ENCODE data around the gene GZMM. TPM values are rescaled to one million over a fixed set of nuclear protein-coding genes. Genes with fewer than 3 reads are reported as not detected.

Gene GZMM
- total and polyA plus RNA-seq, 2 of the 13 experiments (the other 11 are each of a cell fraction or from before 2014, with no cell fraction given): 0.07 TPM; not detected in 1

GRCh38 chr19:531009-531752 lies 12.7 kb upstream of the GZMM start (continued):
- TF ChIP-seq, protein P1, sequence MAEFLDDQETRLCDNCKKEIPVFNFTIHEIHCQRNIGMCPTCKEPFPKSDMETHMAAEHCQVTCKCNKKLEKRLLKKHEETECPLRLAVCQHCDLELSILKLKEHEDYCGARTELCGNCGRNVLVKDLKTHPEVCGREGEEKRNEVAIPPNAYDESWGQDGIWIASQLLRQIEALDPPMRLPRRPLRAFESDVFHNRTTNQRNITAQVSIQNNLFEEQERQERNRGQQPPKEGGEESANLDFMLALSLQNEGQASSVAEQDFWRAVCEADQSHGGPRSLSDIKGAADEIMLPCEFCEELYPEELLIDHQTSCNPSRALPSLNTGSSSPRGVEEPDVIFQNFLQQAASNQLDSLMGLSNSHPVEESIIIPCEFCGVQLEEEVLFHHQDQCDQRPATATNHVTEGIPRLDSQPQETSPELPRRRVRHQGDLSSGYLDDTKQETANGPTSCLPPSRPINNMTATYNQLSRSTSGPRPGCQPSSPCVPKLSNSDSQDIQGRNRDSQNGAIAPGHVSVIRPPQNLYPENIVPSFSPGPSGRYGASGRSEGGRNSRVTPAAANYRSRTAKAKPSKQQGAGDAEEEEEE (CRISPR knock-in tag; IDR thresholded peaks at IDR 0.05; ENCODE audit: borderline replicate concordance): no peak
- TF ChIP-seq, protein P2, sequence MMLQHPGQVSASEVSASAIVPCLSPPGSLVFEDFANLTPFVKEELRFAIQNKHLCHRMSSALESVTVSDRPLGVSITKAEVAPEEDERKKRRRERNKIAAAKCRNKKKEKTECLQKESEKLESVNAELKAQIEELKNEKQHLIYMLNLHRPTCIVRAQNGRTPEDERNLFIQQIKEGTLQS (CRISPR knock-in tag; IDR thresholded peaks at IDR 0.05): no peak
- TF ChIP-seq ZKSCAN5 (CRISPR knock-in tag; IDR thresholded peaks at IDR 0.05): no peak
- no peak for TF ChIP-seq MED1 (CRISPR knock-in tag; IDR thresholded peaks at IDR 0.05)
- 0 out of 2 replicates have a peak, but pooled peaks have one; percentile 20 for TF ChIP-seq ETS1 (CRISPR knock-in tag; IDR thresholded peaks at IDR 0.05)
- TF ChIP-seq BCL6 (CRISPR knock-in tag; IDR thresholded peaks at IDR 0.05): peak; percentile 32; the same call in 1 of the 2 replicates
- TF ChIP-seq ZNF777 (CRISPR knock-in tag; IDR thresholded peaks at IDR 0.05): peak; percentile 83
- no peak for TF ChIP-seq GLMP (CRISPR knock-in tag; IDR thresholded peaks at IDR 0.05; ENCODE audit: borderline replicate concordance)
- peak; percentile 27; the same call in 1 of the 2 replicates for TF ChIP-seq ZFP36L1 (CRISPR knock-in tag; IDR thresholded peaks at IDR 0.05)
- peak; percentile 53 for TF ChIP-seq ZNF746 (CRISPR knock-in tag; IDR thresholded peaks at IDR 0.05)
- TF ChIP-seq ATF7 (IDR thresholded peaks at IDR 0.05): no peak
- peak; percentile 16; the same call in 1 of the 2 replicates for TF ChIP-seq ATF7 (CRISPR knock-in tag; IDR thresholded peaks at IDR 0.05)
- peak; percentile 49; the same call in 1 of the 2 replicates for TF ChIP-seq TARDBP (CRISPR knock-in tag; IDR thresholded peaks at IDR 0.05)
- TF ChIP-seq ZBTB7B (CRISPR knock-in tag; IDR thresholded peaks at IDR 0.05): peak; percentile 84
- TF ChIP-seq ZNF331 (CRISPR knock-in tag; IDR thresholded peaks at IDR 0.05): peak; percentile 32
- TF ChIP-seq POLR2AphosphoS2 (IDR thresholded peaks at IDR 0.05; ENCODE audit: low read depth, low read length): no peak
- TF ChIP-seq PAWR (CRISPR knock-in tag; IDR thresholded peaks at IDR 0.05; ENCODE audit: borderline replicate concordance): no peak
- TF ChIP-seq DMAP1 (CRISPR knock-in tag; IDR thresholded peaks at IDR 0.05): peak; percentile 81; the same call in 1 of the 2 replicates
- TF ChIP-seq MEF2D (CRISPR knock-in tag; IDR thresholded peaks at IDR 0.05): peak; percentile 66; the same call in 1 of the 2 replicates
- TF ChIP-seq, protein P3, sequence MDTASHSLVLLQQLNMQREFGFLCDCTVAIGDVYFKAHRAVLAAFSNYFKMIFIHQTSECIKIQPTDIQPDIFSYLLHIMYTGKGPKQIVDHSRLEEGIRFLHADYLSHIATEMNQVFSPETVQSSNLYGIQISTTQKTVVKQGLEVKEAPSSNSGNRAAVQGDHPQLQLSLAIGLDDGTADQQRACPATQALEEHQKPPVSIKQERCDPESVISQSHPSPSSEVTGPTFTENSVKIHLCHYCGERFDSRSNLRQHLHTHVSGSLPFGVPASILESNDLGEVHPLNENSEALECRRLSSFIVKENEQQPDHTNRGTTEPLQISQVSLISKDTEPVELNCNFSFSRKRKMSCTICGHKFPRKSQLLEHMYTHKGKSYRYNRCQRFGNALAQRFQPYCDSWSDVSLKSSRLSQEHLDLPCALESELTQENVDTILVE (CRISPR knock-in tag; IDR thresholded peaks at IDR 0.05): peak; percentile 84; the same call in 1 of the 2 replicates
- peak; percentile 83 for TF ChIP-seq ZNF143 (CRISPR knock-in tag; IDR thresholded peaks at IDR 0.05)
- no peak for TF ChIP-seq ZNF350 (CRISPR knock-in tag; IDR thresholded peaks at IDR 0.05; ENCODE audit: borderline replicate concordance, low read depth)
- no peak for TF ChIP-seq RNF219 (CRISPR knock-in tag; IDR thresholded peaks at IDR 0.05)
- no peak for TF ChIP-seq IRF2 (CRISPR knock-in tag; IDR thresholded peaks at IDR 0.05)

Data from HepG2 (cell line).